Measurements from ENCODE around the gene CPAMD8.

CPAMD8 gene

DNA sequence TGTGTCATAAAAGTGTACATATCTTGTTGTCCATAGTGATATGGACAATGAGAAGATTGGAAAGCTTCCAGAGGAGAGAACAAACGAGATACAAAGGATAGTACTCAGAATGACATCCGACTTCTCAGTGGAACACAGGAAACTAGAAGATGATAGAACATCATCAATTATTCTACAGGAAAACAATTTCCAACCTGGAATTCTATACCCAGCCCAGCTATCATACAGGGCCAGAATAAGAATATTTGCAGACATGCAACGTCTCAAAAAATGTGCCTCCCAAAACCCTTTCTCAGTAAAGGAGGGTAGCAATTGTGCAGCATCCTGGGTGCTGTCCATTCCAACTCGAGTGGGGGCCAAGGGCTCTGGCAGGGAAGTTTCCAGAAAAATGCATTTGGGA is 113.8 kb downstream of the CPAMD8 start:
- DNase-seq = no peak

GRCh38 chr19:16911046-16911445 is 115.6 kb downstream of the CPAMD8 start:
- DNase-seq = no peak

GRCh38 chr19:16908759-16909158 is 117.9 kb downstream of the CPAMD8 start:
- no peak for DNase-seq

GRCh38 chr19:16904599-16904998 is 122.0 kb downstream of the CPAMD8 start:
- DNase-seq = no peak

DNA sequence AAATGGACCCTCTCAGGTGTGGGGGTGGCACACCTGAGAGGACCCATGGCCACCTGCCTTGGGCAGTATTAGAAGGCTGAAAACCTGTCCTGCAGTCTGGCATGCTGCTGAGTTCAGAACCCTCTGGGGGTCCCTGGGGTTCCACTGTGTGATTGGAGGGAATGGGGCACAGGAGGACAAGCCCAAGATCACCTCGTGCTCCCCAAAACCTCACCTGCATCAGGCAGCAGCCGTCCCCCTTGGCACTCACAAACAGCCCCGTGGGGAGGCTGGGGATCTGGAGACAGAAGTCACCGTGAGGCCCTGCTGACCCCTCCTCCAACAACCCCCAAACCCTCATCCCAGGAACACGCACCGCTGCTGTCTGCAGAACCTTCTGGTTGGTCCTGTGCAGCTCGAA is 123.3 kb downstream of the CPAMD8 start:
- DNase-seq = no peak

DNA sequence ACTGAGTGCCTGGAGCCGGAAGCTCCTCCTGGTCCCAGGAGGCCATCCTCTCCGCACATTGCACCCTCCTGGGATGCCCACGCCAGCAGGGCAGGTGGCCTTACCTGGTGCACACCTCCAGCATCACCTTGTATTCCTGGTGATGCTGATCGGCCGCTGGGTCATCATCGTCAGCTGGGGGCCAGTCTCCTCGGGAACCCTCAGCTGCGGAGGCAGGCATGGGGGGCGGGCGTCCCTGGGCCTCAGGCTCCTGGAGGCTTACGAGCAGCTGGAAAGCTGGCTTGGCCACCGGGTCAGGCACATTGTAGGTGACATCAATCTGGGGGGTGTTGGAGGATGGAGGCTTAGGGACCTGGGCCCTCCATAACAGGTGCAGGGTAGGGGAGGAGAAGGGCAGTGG is 124.1 kb downstream of the CPAMD8 start:
- no peak for DNase-seq

DNA sequence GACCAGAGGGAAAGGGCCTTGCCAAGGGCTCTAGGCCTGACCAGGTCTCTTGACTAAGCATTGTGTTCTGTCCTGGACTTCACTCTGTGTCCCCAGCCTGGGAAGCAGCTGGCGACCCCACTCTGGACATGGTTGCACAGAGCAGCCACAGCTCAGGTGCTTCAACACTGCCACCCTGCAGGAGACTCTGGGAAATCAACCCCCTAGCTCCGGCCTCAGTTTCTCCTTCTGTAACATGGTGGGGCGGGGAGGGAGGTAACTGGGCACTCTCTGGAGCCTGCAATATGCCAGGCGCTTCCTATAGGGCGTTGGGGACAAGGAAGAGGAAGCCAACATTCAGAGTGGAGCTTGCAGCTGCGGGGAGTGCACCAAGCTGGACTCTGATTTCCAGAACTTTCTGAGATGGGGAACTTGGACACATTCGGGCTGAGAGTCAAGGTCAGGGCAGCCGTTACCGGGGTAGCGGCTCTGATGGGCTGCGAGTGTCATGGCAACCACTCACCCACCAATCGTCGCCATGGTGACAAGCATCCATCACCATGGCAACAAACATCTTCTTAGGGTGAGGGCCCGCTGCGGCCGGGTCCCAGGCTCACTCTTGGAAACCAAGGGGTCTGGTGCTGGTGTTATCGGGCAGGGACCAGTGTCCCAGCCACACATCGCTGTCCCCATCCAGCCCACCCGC is 125.0 kb downstream of the CPAMD8 start:
- no peak for DNase-seq

GRCh38 chr19:16899566-16900075 is 127.0 kb downstream of the CPAMD8 start:
- no peak for DNase-seq

DNA sequence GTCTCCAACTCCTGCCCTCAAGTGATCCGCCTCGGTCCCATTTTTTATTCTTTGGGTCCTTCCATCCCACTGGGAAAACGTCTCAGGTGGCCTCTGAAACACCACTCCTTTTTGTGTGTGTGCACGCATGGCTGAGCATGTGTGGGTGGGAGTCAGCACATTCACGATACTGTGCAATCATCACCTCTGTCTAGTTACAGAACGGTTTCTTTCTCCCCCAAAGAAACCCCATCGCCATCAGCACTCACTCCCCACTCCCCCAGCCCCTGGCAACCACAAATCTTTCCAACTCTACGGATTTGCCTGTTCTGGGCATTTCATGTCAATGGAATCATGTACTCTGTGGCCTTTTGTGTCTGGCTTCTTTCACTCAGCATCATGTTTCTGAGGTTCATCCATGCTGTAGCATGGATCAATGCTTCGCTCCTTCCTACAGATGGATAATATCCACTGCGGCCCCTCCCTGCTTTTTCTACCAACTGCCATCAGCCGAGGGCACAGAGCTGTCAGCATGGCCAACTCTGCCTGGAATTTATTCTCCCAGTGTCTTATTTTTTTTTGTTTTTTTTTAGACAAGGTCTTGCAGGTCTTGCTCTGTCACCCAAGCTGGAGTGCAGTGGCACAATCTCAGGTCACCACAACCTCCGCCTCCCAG is 128.1 kb downstream of the CPAMD8 start:
- DNase-seq = no peak

- no peak for DNase-seq
Measured at GRCh38 chr19:16897856-16898161, 128.8 kb downstream of the CPAMD8 start.

- no peak for DNase-seq
Measured at GRCh38 chr19:16897029-16897855, 129.4 kb downstream of the CPAMD8 start.

DNA sequence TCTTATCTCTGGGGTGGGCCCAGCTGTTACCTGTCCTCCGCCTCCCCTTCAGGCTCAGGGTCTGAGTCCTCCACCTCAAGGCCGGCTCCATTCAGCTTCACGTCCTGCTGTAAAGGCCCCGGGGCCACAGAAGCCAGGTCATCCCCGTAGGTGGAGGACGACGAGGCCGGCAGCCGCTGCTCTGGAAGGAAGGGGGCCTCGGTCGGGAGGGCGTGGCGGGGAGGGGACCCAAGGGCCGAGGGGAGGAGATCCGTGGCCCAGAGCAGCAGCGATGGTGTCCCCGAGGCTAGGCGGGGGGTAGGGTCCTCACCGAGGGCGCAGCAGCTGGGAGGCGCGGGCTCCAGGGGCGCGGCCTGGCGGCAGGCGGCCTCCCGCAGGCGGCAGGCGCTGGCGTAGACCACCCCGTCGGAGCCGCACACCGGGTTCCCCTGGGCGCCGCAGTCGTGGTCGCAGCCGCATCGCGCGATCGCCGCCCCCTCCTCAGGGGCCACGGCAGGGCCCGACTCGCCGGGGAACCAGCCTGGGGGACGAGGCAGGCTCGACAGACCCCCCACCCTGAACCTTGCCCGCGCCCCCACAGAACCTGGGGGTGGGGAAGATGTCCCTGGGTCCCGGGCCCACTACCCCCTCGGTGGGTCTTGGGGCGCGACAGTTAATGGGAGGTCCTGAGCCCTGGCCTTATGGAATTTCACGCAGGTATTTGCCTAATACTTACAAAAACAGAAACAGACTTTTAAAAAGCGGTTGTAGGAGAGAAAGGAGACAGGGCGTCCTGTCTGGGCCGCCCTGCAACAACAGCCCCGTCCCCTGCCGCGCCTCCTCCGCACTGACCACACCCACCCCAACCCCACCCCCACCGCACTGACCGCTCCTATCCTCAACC is 130.2 kb downstream of the CPAMD8 start:
- DNase-seq = no peak

DNA sequence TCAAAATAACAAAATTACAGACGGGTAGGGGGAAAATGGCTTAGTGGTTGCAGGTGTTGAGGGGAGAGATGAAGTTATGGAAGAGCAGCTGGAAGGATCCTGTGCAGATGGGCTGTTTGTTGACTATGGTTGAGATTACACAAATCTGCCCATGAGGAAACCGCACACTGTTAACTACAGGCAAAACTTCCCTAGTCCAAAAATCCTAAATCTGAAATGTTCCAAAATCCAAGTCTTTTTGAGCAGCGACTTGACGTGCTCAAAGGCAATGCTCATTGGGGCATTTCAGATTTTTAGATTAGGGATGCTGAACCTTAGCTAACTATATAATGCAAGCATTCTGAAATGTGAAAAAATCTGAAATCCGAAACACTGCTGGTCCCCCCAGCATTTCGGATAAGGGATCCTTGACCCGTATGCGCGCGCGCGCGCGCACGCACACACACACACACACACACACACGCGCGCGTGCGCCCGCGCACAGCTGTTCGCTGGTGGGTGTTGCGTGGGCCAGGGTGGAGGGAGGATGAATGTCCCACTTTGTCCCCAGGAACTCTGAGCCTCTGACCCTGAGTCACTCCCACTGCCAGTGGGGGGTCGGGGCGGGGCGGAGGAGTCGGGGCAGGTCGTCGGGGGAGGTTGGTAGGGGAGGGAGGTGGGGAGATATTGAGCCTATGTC is 131.0 kb downstream of the CPAMD8 start:
- no peak for DNase-seq

- no peak for DNase-seq
Measured at GRCh38 chr19:16894080-16894479, 132.5 kb downstream of the CPAMD8 start.

- no peak for DNase-seq
Measured at GRCh38 chr19:16893686-16893989, 133.0 kb downstream of the CPAMD8 start.

GRCh38 chr19:16892868-16893685 is 133.5 kb downstream of the CPAMD8 start:
- DNase-seq = no peak

- no peak for DNase-seq
Measured at GRCh38 chr19:16892436-16892835, 134.2 kb downstream of the CPAMD8 start.

DNA sequence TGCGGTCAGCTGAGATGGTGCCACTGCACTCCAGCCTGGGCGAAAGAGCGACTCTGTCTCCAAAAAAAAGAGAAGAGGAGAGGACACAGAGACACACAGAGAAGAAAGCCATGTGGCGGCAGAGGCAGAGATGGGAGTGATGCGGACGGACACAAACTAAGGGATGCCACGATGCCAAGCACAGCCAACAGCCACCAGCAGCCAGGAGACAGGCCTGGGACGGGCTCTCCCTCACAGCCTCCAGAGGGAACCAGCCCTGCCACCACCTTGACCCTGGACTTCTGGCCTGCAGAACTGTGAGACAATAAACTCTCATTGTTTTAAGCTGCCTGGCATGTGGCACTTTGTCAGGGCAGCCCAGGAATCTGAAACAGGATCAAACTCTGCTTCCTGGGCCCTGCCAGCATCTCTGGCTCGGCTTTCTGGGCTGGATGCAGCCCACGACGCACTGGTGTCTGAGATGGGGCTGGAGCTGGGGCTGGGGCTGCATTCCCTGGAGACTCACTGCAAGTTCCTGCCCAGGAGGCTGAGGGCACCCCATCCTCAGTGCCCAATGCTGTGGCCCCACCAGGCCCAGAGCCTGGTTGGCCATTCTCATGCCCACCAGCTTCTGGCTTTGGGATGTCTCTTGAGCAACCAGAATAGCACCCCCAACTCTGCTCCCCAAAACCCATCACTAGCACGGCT is 134.8 kb downstream of the CPAMD8 start:
- DNase-seq = no peak

DNA sequence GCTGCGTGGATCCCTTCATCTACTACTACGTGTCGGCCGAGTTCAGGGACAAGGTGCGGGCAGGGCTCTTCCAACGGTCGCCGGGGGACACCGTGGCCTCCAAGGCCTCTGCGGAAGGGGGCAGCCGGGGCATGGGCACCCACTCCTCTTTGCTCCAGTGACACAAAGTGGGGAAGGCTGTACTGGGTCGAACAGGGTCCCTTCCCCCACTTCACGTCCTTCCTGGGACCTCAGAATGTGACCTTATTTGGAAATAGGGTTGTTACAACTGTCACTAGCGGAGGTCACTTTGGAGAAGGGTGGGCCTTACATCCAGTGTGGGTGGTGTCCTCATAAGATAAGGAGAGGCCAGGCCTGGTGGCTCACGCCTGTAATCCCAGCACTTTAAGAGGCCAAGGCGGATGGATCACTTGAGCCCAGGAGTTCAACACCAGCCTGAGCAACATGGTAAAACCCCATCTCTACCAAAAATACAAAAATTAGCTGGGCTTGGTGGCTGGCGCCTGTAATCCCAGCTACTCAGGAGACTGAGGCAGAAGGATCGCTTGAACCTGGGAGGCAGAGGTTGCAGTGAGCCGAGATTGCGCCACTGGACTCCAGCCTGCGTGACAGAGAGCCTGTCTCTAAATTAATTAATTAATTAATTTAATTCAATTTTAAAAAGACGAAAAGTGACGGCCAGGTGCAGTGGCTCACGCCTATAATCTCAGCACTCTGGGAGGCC is 136.0 kb downstream of the CPAMD8 start:
- no peak for DNase-seq

DNA sequence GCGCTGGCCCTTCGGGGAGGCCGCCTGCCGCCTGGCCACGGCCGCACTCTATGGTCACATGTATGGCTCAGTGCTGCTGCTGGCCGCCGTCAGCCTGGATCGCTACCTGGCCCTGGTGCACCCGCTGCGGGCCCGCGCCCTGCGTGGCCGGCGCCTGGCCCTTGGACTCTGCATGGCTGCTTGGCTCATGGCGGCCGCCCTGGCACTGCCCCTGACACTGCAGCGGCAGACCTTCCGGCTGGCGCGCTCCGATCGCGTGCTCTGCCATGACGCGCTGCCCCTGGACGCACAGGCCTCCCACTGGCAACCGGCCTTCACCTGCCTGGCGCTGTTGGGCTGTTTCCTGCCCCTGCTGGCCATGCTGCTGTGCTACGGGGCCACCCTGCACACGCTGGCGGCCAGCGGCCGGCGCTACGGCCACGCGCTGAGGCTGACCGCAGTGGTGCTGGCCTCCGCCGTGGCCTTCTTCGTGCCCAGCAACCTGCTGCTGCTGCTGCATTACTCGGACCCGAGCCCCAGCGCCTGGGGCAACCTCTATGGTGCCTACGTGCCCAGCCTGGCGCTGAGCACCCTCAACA is 136.6 kb downstream of the CPAMD8 start:
- DNase-seq = no peak
